GM21825 (cell line): ENCODE data around the gene HNRNPH2.

Experiments
- ATAC-seq: cut with Tn5 transposase; IDR thresholded peaks from one replicate; pipeline ENCODE4 v1.9.1; 2021; ENCODE audit warnings: mild to moderate bottlenecking, moderate library complexity; ENCODE audit not compliant: unreplicated experiment

HNRNPH2 gene

DNA sequence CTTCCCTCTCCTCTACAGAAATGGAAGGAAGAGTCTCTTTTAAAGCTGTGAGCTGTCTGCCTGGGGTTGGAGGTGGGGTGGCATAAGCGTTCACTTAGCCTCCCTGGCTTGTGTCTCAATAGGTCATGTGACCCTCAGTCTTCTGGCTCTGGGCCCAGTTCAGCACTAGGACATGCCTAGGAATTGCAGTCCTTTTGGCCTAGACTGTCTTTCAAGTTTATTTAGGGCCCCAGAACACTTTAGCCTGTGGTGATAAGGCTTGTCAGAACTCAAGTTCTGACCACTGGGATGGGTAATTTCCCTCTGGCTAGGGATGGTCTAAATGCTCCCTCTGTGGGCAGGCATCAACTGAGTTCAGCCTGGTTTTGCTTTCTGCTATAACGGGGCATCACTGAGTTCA lies 42.9 kb downstream of the HNRNPH2 start:
- ATAC-seq, result no peak

DNA sequence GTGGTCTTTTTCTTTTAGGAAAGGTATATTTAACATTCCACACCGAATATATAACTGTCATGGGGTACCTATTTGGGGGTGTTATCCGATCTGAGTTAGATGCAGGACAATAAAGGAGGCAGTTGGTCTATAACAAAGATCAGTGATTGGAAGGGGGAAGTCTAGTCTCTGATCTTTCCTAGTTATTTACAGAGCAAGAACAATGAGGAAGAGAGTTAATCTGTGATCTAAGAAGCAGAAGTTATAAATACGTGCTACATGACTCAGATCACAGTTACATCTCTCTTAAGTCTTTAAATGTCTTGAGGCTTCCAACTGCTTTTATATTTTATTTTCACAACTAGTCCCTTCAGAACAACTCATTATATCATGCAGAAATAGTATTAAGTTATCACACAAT lies 44.0 kb downstream of the HNRNPH2 start:
- no peak for ATAC-seq

DNA sequence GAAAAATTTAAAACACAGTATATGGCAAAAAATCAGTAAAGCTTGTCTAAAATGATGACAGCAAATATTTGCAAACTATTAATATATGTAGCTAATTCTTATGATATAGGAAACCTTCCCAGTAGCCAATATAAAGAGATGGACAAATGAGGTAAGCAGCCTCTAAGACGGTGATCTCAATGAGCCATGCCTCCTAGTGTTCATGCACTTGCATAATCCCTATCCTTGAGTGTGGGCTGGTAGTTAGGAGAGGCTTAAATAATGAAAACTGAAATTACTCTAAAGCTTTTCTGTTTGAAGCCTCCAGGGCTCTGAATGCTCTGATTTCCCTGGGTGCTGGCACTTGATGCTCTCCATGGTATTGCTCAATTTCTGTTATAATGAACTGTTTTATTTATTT lies 52.6 kb downstream of the HNRNPH2 start:
- no peak for ATAC-seq

DNA sequence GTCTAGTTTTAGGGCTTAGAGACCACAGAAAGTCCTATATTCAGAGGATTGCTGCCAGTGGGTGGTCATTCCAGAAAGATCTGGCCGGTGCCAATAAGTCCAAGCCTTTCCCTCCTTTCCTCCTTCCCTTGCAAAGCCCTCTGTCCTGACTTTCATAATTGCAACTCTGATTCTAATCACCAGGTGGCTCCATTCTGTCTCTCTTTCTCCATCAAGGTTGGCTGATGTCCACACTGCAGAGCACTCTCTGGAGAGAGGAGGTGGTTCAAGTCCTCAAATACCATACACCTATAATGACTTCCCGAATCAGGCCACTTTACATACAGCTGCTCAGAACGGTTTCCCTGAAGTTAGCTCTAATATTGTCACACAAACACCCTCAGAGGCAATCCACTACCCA lies 54.9 kb downstream of the HNRNPH2 start:
- no peak for ATAC-seq
